Fibroblast of mammary gland (primary cell): ENCODE data around the gene ACD.
"Not testable (repeated sequence)": the region's sequence is repeated elsewhere in the genome, so short reads cannot be mapped to it uniquely, and the experiment has no call there.

ENCODE experiments used
- DNase-seq: peaks from one replicate; pipeline ENCODE4 v3.0.0-alpha.2; 2010; ENCODE audit warnings: low read depth
- H3K4me3 ChIP-seq: 2 replicates; pipeline ENCODE4 v1.5.1; 2011; ENCODE audit warnings: low read depth, mild to moderate bottlenecking, low read length, moderate library complexity; ENCODE audit not compliant: control insufficient read depth
- TF ChIP-seq, protein P1 (sequence below): conservative IDR thresholded peaks from 2 replicates; pipeline ENCODE4 v1.5.1; 2011; ENCODE audit warnings: low read depth, low read length, inconsistent platforms; ENCODE audit not compliant: control insufficient read depth, insufficient read depth

ACD gene

DNA sequence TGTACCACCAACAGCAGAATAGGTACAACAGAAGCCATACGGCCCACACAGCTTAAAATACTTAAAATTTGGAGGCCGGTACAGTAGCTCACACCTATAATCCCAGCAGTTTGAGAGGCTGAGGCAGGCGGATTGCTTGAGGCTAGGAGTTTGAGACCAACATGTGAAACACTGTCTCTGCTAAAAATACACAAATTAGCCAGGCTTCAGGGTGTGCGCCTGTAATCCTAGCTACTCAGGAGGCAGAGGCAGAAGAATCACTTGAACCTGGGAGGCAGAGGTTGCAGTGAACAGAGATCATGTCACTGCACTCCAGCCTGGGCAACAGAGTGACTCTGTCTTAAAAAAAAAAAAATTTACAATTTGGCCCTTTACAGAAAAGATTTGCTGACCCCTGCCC is 42.1 kb upstream of the ACD start:
- TF ChIP-seq, protein P1, sequence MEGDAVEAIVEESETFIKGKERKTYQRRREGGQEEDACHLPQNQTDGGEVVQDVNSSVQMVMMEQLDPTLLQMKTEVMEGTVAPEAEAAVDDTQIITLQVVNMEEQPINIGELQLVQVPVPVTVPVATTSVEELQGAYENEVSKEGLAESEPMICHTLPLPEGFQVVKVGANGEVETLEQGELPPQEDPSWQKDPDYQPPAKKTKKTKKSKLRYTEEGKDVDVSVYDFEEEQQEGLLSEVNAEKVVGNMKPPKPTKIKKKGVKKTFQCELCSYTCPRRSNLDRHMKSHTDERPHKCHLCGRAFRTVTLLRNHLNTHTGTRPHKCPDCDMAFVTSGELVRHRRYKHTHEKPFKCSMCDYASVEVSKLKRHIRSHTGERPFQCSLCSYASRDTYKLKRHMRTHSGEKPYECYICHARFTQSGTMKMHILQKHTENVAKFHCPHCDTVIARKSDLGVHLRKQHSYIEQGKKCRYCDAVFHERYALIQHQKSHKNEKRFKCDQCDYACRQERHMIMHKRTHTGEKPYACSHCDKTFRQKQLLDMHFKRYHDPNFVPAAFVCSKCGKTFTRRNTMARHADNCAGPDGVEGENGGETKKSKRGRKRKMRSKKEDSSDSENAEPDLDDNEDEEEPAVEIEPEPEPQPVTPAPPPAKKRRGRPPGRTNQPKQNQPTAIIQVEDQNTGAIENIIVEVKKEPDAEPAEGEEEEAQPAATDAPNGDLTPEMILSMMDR = no peak
- no peak for DNase-seq
- H3K4me3 ChIP-seq = no peak overlapping the region

DNA sequence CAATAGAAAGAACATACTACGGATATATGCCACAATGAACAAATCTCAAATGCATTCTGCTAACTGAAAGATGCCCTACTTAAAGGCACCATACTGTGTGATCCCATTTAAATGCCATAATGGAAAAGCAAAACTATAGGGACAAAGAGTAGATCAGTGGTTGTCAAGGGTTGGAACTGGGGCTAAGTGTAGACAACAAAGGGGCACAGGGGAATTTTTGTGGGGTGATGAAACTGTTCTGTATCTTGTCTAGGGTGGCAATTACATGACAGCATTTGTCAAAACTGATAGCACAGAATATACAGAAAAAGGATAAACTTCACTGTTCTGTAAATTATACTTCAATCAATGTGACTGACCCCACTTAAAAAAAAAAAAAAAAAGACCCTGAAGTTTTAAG is 41.4 kb upstream of the ACD start:
- no peak overlapping the region for H3K4me3 ChIP-seq
- no peak for DNase-seq
- TF ChIP-seq, protein P1 = no peak

DNA sequence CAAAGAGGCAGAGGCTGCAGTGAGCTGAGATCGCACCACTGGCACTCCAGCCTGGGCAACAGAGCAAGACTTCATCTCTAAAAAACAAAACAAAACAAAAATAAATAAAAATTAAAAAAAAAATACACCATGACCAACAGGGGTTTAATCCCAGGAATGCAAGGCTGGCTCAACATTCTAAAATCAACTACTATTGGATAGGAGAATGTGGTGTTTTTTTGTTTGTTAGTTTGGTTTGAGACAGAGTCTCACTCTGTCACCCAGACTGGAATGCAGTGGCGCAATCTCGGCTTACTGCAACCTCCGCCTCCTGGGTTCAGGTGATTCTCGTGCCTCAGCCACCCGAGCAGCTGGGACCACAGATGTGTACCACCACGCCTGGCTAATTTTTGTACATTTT is 39.2 kb upstream of the ACD start:
- no peak overlapping the region for H3K4me3 ChIP-seq
- TF ChIP-seq, protein P1 = no peak
- no peak for DNase-seq

DNA sequence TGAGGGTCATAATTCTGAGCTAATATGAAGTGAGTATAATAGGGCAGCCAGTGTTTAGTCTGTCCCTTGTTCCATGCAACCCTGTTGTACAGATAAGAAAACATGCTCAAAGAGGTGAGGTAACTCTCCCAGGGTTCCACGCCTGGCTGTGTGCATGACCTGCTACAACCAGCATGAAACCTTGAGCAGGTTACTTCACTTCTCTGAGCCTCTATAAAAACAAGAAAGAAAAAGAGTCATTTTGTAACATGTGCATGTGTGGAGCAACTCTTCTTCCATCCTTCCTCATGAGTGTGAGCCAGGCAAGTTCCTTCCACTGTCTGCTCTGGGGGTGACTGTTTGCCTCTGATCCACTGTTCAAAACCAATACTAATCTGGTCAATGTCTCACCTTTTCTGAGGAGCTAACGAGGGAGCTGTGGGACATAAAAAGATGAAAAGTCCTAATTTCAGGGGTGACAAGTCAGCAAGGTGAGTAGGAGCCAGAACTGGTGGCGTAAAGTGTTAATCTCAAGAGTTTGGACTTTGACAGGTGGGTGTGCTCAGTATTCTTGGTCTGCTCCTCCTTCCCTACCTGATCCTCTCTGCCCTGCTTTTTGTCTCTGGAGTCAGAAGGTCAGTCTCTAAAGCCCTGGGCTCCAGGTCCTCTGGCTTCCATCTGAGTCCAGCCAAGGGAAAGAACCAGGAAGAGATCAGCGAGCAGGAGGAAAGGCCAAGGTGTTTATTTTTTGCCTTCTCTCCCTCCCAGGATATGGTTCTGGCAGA is 37.5 kb upstream of the ACD start:
- TF ChIP-seq, protein P1 = no peak
- H3K4me3 ChIP-seq = no peak overlapping the region
- no peak for DNase-seq

DNA sequence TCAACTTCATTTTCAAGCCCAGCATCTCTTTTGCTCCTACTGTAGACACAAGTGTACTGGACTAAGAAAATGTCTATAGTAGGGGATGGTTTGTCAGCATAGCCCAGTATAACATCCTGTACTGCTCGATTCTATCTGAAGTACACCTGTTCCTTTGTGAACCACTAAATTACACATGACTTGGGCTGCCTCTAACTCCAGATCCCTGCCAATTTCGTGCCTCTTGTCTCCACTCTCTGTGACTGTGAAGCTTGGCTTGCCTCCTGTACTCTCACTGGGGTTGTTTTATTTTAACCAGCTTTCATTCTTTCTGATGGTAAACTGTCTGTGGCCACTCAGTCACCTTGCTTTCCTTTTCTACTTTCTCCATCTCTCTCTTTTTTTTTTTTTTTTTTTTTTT is 34.6 kb upstream of the ACD start:
- H3K4me3 ChIP-seq = no peak overlapping the region
- TF ChIP-seq, protein P1 = no peak
- DNase-seq = no peak

DNA sequence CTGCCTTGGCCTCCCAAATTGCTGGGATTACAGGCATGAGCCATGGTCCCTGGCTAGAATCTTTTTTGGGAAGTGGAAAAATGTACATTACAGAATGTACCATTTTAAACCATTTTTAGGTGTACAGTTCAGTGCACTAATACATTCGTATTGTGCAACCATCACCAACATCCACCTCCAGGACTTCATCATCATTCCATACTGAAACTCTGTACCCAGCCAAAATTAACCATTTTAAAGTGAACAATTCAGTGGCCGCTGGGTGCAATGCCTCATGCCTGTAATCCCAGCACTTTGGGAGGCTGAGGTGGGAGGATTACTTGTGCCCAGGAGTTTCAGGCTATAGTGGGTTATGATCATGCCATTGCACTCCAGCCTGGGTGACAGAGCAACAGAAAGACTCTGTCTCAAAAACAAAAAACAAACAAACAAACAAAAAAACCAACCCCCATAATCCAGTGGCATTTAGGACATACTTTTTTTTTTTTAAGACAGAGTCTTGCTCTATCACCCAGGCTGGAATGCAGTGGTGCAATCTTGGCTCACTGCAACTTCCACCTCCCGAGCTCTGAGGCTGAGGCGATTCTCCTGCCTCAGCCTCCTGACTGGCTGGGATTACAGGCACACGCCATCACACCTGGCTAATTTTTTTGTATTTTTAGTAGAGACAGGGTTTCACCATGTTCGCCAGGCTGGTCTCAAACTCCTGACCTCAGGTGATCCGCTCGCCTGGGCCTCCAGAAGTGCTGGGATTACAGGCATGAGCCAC is 33.6 kb upstream of the ACD start:
- not testable (repeated sequence) for DNase-seq, H3K4me3 ChIP-seq

DNA sequence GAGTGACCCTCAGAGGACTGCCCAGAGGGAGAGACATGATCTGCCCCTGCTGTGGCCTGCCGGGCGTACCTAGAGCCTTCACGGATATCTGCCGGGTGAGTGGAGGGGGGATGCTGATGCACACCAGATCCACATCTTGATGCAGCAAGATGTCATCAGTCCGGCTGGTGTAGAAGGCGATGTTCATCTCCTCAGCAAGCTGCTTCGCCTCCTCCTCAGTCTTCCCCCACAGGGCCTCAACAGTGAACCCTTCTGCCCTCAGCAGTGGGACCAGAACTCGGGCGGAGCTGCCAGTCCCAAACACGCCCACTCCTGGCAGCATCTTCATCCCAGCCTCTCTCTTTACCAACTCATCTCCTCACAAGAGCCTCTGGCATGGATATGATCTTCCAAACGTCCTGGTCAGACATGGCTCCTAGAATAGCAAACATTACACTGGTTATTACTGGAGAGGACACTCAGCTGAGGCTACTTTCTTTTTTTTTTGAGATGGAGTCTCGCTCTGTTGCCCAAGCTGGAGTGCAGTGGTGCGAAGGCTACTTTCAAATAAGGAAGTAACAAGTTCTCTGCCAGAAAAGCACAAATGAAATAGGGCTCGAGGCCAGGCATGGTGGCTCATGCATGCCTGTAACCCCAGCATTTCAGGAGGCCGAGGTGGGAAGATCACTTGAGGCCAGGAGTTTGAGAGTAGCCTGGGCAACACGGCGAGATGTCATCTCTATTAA is 25.5 kb upstream of the ACD start:
- TF ChIP-seq, protein P1 = no peak
- no peak for DNase-seq
- no peak overlapping the region for H3K4me3 ChIP-seq
